COLO829 (cell line): ENCODE data around the gene MESP1.

ENCODE experiments used
- DNase-seq: peaks from one replicate; pipeline ENCODE4 v3.0.0; 2012; ENCODE audit warnings: low spot score

Gene MESP1

DNA sequence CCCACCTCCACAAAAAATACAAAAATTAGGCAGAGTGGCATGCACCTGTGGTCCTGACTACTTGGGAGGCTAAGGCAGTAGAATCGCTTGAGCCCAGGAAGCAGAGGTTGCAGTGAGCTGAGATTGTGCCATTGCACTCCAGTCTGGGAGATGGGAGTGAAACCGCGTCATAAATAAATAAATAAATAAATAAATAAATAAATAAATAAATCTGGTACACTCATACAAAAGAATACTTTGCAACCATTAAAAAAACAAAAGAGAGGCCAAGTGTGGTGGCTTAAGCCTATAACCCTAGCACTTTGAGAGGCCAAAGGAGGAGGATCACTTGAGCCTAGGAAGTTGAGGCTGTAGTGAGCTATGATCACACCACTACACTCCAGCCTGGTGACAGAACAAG lies 28.0 kb downstream of the MESP1 start:
- no peak for DNase-seq

DNA sequence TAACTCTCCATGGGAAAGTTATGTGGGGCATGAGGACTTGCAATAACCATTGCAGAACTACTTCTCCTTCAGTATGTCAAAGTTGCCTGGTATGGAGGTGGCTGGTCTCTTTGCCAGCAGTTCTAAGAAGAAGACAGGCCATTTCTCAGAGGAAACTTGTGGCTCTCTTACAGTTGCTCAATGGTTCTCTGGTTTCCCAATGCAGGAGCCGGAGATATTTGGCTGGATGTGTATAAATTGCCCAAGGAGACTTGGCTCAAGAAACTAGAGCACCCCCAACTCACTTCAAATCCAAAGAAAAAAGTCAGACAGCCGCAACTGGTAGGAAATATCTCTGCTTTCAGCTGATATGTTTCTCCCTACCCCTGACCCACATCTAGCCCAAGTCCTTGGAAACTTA lies 36.3 kb downstream of the MESP1 start:
- DNase-seq, result no peak

DNA sequence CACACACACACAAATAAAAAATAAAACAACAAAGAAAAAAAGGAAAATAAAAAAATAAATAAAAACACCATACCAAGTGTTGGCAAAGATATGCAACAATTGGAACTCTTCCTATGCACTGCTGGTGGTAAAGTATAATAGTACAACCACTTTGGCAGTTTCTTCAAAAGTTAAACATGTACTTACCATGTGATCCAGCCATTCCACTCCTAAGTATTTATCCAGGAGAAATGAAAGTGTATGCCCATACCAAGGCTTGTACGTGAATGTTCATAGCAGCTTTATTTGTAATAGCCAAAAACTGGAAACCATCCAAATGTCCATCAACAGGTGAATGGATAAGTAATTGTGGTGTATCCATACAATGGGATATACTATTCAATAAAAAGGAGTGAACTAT lies 43.5 kb downstream of the MESP1 start:
- no peak for DNase-seq

DNA sequence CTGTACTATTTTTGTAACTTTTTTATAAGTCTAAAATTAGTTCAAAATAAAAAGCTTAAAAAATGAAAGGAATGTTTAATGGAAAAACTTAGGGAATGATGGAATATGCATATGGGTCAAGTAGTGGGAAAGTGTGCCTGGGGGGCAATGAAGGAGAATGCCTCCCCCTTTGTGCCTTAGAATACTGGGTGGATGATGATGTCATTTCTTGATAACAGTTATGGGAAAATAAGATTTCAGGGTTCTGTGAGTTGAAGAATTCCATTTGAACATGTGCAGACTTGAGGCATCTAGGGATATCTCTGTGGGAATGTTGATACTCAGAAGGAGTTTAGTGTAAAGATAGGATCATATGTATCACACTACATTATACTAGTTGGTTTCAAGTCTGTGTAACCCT lies 46.6 kb downstream of the MESP1 start:
- no peak for DNase-seq
